ENCODE measurements around the gene PPP1R14C.
A peak's percentile ranks its signal among the peaks of the same experiment; 100 is the strongest.

PPP1R14C gene

GRCh38 chr6:150142670-150143515, at the start of gene PPP1R14C:
TSS of gene PPP1R14C (plus strand) at chr6:150143044. CDS start at chr6:150143193, 149 bp downstream.
- peak within 1 kb of the TSS; percentile 55 for H3K4me3 ChIP-seq (ENCODE audit: control insufficient read depth, low read depth, low read length)
- no peak for DNase-seq (ENCODE audit: low read depth)
- TF ChIP-seq CTCF (IDR thresholded peaks at IDR 0.05; ENCODE audit: control insufficient read depth, insufficient read depth, low read depth, low read length, missing control alignments) = no peak

GRCh38 chr6:150093397-150093796, 49.4 kb upstream of the PPP1R14C start:
- H3K4me3 ChIP-seq (ENCODE audit: control insufficient read depth, low read depth, low read length) = no peak overlapping the region
- TF ChIP-seq CTCF (IDR thresholded peaks at IDR 0.05; ENCODE audit: control insufficient read depth, insufficient read depth, low read depth, low read length, missing control alignments) = no peak
- no peak for DNase-seq (ENCODE audit: low read depth)

- DNase-seq (ENCODE audit: low read depth) = no peak
- no peak for TF ChIP-seq CTCF (IDR thresholded peaks at IDR 0.05; ENCODE audit: control insufficient read depth, insufficient read depth, low read depth, low read length, missing control alignments)
- no peak overlapping the region for H3K4me3 ChIP-seq (ENCODE audit: control insufficient read depth, low read depth, low read length)
These were observed 44.7 kb upstream of the PPP1R14C start for GRCh38 chr6:150098155-150098554.

- no peak overlapping the region for H3K4me3 ChIP-seq (ENCODE audit: control insufficient read depth, low read depth, low read length)
- no peak for TF ChIP-seq CTCF (IDR thresholded peaks at IDR 0.05; ENCODE audit: control insufficient read depth, insufficient read depth, low read depth, low read length, missing control alignments)
- DNase-seq (ENCODE audit: low read depth) = no peak
These were observed 43.3 kb upstream of the PPP1R14C start for GRCh38 chr6:150099546-150099945.

GRCh38 chr6:150099953-150100352, 42.9 kb upstream of the PPP1R14C start:
- TF ChIP-seq CTCF (IDR thresholded peaks at IDR 0.05; ENCODE audit: control insufficient read depth, insufficient read depth, low read depth, low read length, missing control alignments) = no peak
- no peak for DNase-seq (ENCODE audit: low read depth)
- H3K4me3 ChIP-seq (ENCODE audit: control insufficient read depth, low read depth, low read length) = no peak overlapping the region

- no peak for DNase-seq (ENCODE audit: low read depth)
- H3K4me3 ChIP-seq (ENCODE audit: control insufficient read depth, low read depth, low read length) = no peak overlapping the region
- no peak for TF ChIP-seq CTCF (IDR thresholded peaks at IDR 0.05; ENCODE audit: control insufficient read depth, insufficient read depth, low read depth, low read length, missing control alignments)
These were observed 42.1 kb upstream of the PPP1R14C start for GRCh38 chr6:150100745-150101144.
